Activated CD4-positive, alpha-beta memory T cell treated with anti-CD3 and anti-CD28 coated beads, Interleukin-2, amount 10 ng/mL, durations not matched to agents 7 days and 5 days (primary cell): ENCODE measurements around the gene CCT6A. TPM values are rescaled to one million over a fixed set of nuclear protein-coding genes. Genes with fewer than 3 reads are reported as not detected.
A peak's percentile ranks its signal among the peaks of the same experiment; 100 is the strongest.
"Not testable (repeated sequence)": the region's sequence is repeated elsewhere in the genome, so short reads cannot be mapped to it uniquely, and the experiment has no call there.

ENCODE experiments used
- CTCF ChIA-PET: fragments of 350-600 bp; sonication (Branson Sonifier 250); formaldehyde crosslinking; loops from one replicate; lab custom pipeline; 2021; ENCODE audit warnings: antibody characterized with exemption, inconsistent platforms; lab: Charles Lee
- POLR2A ChIA-PET: fragments of 350-600 bp; sonication (Branson Sonifier 250); formaldehyde crosslinking; loops from one replicate; lab custom pipeline; 2021; ENCODE audit warnings: antibody characterized with exemption; lab: Charles Lee
- DNase-seq: peaks from one replicate; pipeline ENCODE4 v3.0.0-alpha.2; 2020
- H3K27ac Mint-ChIP-seq: one replicate; pipeline ENCODE4 v1.8.0; 2021; ENCODE audit warnings: mild to moderate bottlenecking, mixed read lengths
- H3K27me3 Mint-ChIP-seq: one replicate; pipeline ENCODE4 v1.8.0; 2021; ENCODE audit warnings: mixed read lengths
- H3K36me3 Mint-ChIP-seq: one replicate; pipeline ENCODE4 v1.8.0; 2021; ENCODE audit warnings: low read depth, mixed read lengths
- H3K4me1 Mint-ChIP-seq: one replicate; pipeline ENCODE4 v1.8.0; 2021; ENCODE audit warnings: mixed read lengths
- H3K4me3 Mint-ChIP-seq: one replicate; pipeline ENCODE4 v1.8.0; 2021; ENCODE audit warnings: mild to moderate bottlenecking, mixed read lengths
- H3K9me3 Mint-ChIP-seq: one replicate; pipeline ENCODE4 v1.8.0; 2021; ENCODE audit warnings: mixed read lengths
- total RNA-seq, 2 experiments: library from RNA; stranded (reverse); gene quantifications; one replicate each; pipeline ENCODE4 v1.2.3, GENCODE V29; 2021

Gene CCT6A
- total RNA-seq, 2 experiments from 2014 or later = 105 TPM

GRCh38 chr7:56087445-56087844 lies 35.9 kb downstream of the CCT6A start:
- no peaks in the 10 kb centered on the region for H3K27me3 Mint-ChIP-seq
- H3K9me3 Mint-ChIP-seq = no peaks in the 10 kb centered on the region
- no peak overlapping the region for H3K27ac Mint-ChIP-seq
- peaks cover 4% of the 10 kb centered on the region for H3K36me3 Mint-ChIP-seq
- POLR2A ChIA-PET = interaction anchor here (1.3 to 1.5 kb wide), 3 partner anchors 14 to 23 kb away, joined by 3 to 5 read pairs (median 3); partner anchors contain the start of gene SUMF2
- no peak for DNase-seq
- H3K4me3 Mint-ChIP-seq = no peak overlapping the region
- H3K4me1 Mint-ChIP-seq = no peaks in the 10 kb centered on the region
- CTCF ChIA-PET = no interaction called here

DNA sequence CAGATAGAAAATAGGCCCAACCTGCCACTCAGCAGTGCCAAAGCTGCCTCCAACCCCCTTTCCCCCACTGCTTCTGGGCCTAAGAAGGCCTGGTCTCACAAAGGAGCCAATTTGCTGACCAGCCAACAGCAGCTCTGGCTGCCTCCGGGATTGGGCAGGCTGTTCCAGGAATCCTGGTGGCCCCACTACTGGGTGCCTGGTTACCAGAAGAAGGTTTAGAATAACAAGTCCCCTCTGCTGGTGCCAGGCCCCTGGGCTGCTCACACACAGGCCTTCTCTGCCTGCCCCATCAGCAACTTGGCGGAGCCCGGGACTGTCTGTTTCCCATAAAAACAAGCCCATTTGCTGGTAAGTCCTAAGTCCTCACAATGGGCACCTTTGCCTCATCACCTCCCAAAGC lies 40.0 kb downstream of the CCT6A start:
- POLR2A ChIA-PET = interaction anchor here (1.8 kb wide), 1 partner anchor 14 kb away, joined by 5 read pairs; the partner anchor contains the start of gene CHCHD2
- no peak for DNase-seq
- CTCF ChIA-PET = interaction anchor here (0.8 kb wide), 1 partner anchor 10 kb away, joined by 3 read pairs; no protein-coding TSS in a partner anchor
- H3K9me3 Mint-ChIP-seq = no peaks in the 10 kb centered on the region
- H3K27ac Mint-ChIP-seq = no peak overlapping the region
- H3K27me3 Mint-ChIP-seq = no peaks in the 10 kb centered on the region
- H3K4me1 Mint-ChIP-seq = peaks cover 2% of the 10 kb centered on the region
- H3K36me3 Mint-ChIP-seq = peaks cover 5% of the 10 kb centered on the region
- no peak overlapping the region for H3K4me3 Mint-ChIP-seq

DNA sequence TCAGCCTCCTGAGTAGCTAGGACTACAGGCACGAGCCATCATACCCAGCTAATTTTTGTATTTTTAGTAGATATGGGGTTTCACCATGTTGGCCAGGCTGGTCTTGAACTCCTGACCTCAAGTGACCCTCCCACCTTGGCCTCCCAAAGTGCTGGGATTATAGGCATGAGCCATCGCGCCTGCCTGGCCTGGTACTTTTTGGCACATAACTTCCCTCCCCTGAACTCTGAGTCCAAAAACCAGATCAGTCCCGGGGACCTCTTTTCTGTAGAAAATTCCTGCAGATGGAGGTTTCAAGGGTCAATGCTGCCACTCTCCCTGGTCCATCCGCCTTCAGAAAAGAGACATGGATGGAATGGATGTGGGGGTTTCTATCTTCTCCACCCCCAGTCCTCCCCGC lies 40.8 kb downstream of the CCT6A start:
- H3K27ac Mint-ChIP-seq, H3K9me3 Mint-ChIP-seq, H3K4me1 Mint-ChIP-seq, H3K27me3 Mint-ChIP-seq, DNase-seq, H3K36me3 Mint-ChIP-seq, H3K4me3 Mint-ChIP-seq: not testable (repeated sequence)
- ChIA-PET CTCF (interaction anchor here (0.8 kb wide), 1 partner anchor 9 kb away, joined by 3 read pairs; no protein-coding TSS in a partner anchor), POLR2A (interaction anchor here (0.7 to 1.8 kb wide), 2 partner anchors 9 to 13 kb away, joined by 3 to 5 read pairs; partner anchors contain the start of gene CHCHD2)

DNA sequence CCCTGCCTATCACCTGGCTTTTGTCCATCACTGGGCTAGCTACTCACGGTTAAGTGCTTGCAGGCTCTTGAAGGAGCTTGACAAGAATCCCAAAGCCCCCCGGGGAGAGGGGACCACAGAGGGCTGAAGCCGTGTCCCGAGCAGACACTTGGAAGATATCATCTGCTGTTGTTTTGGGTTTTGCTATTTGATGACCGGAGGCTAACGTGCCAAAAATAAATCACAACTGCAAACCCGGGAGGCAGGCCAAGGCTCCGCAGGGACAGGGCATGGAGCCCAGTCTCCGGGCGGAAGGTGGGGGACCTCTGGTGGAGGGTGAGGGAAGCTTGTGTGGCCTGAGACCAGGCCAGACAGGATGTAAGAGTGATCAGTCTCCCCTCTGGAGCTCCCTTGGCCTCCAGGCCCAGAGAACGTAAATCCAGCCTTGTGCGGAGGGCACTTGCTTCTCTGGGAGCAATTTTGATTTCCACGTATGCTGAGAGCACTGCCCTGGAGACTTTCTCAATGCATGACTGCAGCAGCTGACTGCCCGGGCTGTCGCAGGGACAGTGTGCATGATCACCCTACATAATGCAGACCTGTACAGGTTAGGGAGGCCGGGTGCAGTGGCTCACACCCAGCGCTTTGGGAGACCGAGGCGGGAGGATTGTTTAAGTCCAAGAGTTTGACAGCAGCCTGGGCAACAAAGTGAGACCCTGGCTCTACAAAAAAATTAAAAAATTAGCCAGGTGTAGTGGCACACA lies 41.4 kb downstream of the CCT6A start, which contains the start of gene PHKG1:
Gene PHKG1, minus strand, starts transcription at position 164 of the 743 bp plus-strand sequence. CDS start 4,011 bp downstream, outside the sequence.
- H3K27me3 Mint-ChIP-seq = no peaks in the 10 kb centered on the region
- ChIA-PET CTCF (interaction anchor here (0.5 kb wide), 1 partner anchor 21 kb away, joined by 3 read pairs; no protein-coding TSS in a partner anchor), POLR2A (interaction anchor here (0.7 kb wide), 1 partner anchor 9 kb away, joined by 3 read pairs; no protein-coding TSS in a partner anchor)
- H3K27ac Mint-ChIP-seq = no peak within 1 kb of the TSS
- no peaks in the 10 kb centered on the region for H3K9me3 Mint-ChIP-seq
- no peak for DNase-seq
- H3K4me3 Mint-ChIP-seq = no peak within 1 kb of the TSS
- H3K4me1 Mint-ChIP-seq = peaks cover 2% of the 10 kb centered on the region
- peaks cover 9% of the 10 kb centered on the region for H3K36me3 Mint-ChIP-seq

- CTCF ChIA-PET = no interaction called here
These were observed 46.1 kb downstream of the CCT6A start for GRCh38 chr7:56097700-56098099.

GRCh38 chr7:56098187-56099008 lies 46.8 kb downstream of the CCT6A start:
- H3K27me3 Mint-ChIP-seq, H3K4me3 Mint-ChIP-seq, H3K4me1 Mint-ChIP-seq, H3K9me3 Mint-ChIP-seq, H3K27ac Mint-ChIP-seq, DNase-seq, CTCF ChIA-PET: not testable (repeated sequence)
- POLR2A ChIA-PET = interaction anchor here (0.9 to 1.4 kb wide), 3 partner anchors 8 to 35 kb away, joined by 3 to 4 read pairs (median 3); partner anchors contain the start of genes CHCHD2 and SUMF2
- H3K36me3 Mint-ChIP-seq = peaks cover 38% of the 10 kb centered on the region

More at GRCh38 chr7:56097700-56098099, 46.1 kb downstream of the CCT6A start:
- H3K27me3 Mint-ChIP-seq = no peaks in the 10 kb centered on the region
- H3K36me3 Mint-ChIP-seq = peaks cover 35% of the 10 kb centered on the region
- no peak overlapping the region for H3K4me3 Mint-ChIP-seq
- H3K9me3 Mint-ChIP-seq = no peaks in the 10 kb centered on the region
- POLR2A ChIA-PET = interaction anchor here (1.2 to 1.4 kb wide), 2 partner anchors 9 to 34 kb away, joined by 3 to 4 read pairs; partner anchors contain the start of genes CHCHD2 and SUMF2
- H3K4me1 Mint-ChIP-seq = peaks cover 4% of the 10 kb centered on the region
- no peak overlapping the region for H3K27ac Mint-ChIP-seq
- no peak for DNase-seq

DNA sequence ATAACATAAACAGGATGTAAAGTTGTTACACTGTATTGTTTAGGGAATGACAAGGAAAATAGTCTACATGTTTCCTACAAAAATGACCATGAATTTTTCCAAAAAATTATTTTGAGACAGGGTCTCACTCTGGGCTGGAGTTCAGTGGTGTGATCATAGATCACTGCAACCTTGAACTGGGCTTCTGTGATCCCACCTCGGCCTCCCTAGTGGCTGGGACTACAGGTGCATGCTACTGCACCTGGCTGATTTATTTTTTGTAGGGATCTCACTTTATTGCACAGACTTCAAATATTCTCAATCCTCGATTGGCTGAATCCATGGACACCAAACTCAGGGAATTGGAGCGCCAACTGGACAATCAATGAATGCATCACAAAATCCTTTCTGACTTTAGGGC lies 48.1 kb downstream of the CCT6A start:
- Mint-ChIP-seq H3K4me1 (peaks cover 17% of the 10 kb centered on the region), H3K36me3 (peaks cover 47% of the 10 kb centered on the region), H3K27me3 (no peaks in the 10 kb centered on the region), H3K9me3 (no peaks in the 10 kb centered on the region), H3K27ac (no peak overlapping the region), H3K4me3 (no peak overlapping the region)
- no peak for DNase-seq
- ChIA-PET CTCF (interaction anchor here (0.7 kb wide), 1 partner anchor 9 kb away, joined by 3 read pairs; no protein-coding TSS in a partner anchor), POLR2A (no interaction called here)

DNA sequence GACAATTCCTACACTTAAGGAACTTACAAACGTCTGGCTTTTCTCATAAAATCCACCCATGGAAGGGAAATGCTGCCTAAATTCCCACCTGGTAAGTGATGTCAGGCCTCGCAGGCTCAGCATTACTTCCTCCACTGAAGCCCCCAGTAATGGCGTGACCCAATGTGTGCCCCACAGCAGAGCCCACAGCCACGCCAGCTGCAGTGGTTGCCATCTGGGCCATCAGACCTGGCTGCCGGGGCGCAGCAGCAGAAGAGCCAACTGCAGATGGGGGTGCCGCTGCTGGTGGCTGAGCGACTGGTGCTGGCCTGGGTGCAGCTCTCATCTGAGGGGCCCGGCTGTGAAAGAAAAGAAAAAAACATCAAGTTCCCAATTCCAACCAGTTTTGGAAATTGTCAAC lies 52.6 kb downstream of the CCT6A start:
- peaks cover 39% of the 10 kb centered on the region for H3K4me1 Mint-ChIP-seq
- H3K4me3 Mint-ChIP-seq, H3K9me3 Mint-ChIP-seq, DNase-seq, H3K27ac Mint-ChIP-seq, POLR2A ChIA-PET, H3K27me3 Mint-ChIP-seq, CTCF ChIA-PET: not testable (repeated sequence)
- H3K36me3 Mint-ChIP-seq = peaks cover 63% of the 10 kb centered on the region

DNA sequence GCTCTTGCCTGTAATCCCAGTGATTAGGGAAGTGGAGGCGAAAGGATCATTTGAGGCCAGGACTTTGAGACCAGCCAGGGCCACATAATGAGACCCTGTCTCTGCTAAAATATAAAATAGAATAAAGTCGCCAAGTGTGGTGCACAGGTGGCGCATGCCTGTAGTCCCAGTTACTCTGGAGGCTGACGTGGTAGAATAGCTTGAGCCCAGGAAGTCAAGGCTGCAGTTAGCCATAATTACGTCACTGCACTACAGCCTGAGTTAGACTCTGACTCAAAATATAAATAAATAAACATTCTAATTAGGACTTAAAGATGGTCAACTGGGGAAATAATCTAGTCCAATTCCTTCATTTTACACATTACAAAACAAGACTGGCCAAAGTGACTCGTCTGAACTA lies 53.9 kb downstream of the CCT6A start:
- DNase-seq = peak; percentile 45
- H3K4me1 Mint-ChIP-seq = peaks cover 41% of the 10 kb centered on the region
- H3K4me3 Mint-ChIP-seq = peak overlapping the region; percentile 99
- peaks cover 7% of the 10 kb centered on the region for H3K9me3 Mint-ChIP-seq
- ChIA-PET CTCF (interaction anchor here (1.3 to 1.7 kb wide), 4 partner anchors 31 to 54 kb away, joined by 3 to 14 read pairs (median 4); partner anchors contain the start of genes CCT6A, PSPH and SUMF2), POLR2A (interaction anchor here (0.7 to 2.7 kb wide), 14 partner anchors 10 to 1346 kb away, joined by 3 to 33 read pairs (median 6); partner anchors contain the start of genes CCT6A, LANCL2, NIPSNAP2 and PSPH)
- H3K36me3 Mint-ChIP-seq = peaks cover 51% of the 10 kb centered on the region
- H3K27me3 Mint-ChIP-seq = no peaks in the 10 kb centered on the region
- peak overlapping the region; percentile 94 for H3K27ac Mint-ChIP-seq

DNA sequence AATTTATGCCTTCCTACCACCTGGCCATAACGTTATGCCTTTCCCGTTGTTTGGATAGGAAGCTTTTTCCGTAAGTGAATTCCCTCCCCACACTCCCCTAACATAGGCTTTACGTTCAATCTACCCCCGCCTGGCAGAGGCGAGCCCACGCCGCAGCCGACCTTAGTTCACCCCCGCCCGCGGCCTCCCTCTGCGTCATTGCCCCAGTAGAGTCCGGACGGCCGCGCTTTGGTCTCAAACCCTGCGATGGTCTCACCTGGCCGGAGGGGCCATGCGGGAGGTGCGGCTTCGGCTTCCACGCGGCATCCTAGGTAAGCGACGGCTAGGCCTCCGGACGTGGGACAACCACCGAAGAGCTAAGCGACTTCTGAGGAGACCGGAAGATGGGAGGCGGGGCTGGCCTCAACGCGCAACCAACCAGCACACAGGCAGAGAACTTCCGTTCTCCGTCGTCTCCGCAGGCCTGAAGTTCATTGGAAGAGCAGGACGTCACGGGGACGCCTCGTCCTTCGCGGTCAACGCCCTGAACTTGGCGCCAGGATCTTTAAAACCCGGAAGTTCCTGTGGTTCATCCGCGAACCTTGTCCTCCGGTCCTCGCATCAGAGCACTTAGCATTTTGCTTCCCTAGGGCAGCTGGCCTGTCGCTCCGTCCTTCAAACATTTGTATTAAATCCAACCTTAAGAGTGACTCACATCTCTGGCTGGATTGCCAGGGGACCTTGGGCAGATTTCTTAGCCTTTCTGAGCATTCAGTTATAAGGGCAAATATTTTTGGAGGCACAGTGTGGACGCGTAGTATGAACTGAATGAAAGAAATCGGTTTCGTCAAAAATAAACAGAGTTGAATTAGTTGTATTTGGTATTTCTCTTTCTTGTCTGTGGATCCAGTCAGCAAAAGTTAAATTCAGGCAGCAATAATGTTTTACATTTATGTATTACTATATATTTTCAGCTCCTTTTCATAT lies 54.8 kb downstream of the CCT6A start, which contains the start of gene CHCHD2:
Gene CHCHD2, minus strand, starts transcription at position 369 of the 966 bp plus-strand sequence. Its CDS starts 63 bp downstream, at position 306.
- POLR2A ChIA-PET = interaction anchor here (0.7 to 2.7 kb wide), 21 partner anchors 8 to 1350 kb away, joined by 3 to 33 read pairs (median 5); partner anchors contain the start of genes CCT6A, LANCL2, NIPSNAP2 and PSPH
- CTCF ChIA-PET = interaction anchor here (0.6 to 1.7 kb wide), 5 partner anchors 32 to 74 kb away, joined by 3 to 14 read pairs (median 3); partner anchors contain the start of genes CCT6A, PSPH and SUMF2

DNA sequence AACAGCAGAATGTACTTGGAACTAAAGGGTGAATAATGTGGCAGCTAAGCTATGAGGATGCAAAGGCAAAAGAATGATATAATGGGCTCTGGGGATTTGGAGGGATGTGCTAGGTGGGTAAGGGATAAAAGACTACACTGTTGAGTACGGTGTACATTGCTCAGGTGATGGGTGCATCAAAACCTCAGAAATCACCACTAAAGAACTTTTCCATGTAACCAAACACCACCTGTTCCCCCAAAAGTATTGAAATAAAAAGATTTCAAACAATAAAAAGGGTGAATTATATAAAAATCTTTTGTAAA lies 56.3 kb downstream of the CCT6A start:
- no peak overlapping the region for H3K27ac Mint-ChIP-seq
- no peaks in the 10 kb centered on the region for H3K27me3 Mint-ChIP-seq
- CTCF ChIA-PET = interaction anchor here (0.6 kb wide), 1 partner anchor 9 kb away, joined by 3 read pairs; no protein-coding TSS in a partner anchor
- peaks cover 35% of the 10 kb centered on the region for H3K36me3 Mint-ChIP-seq
- POLR2A ChIA-PET = no interaction called here
- no peak for DNase-seq
- no peak overlapping the region for H3K4me3 Mint-ChIP-seq
- H3K9me3 Mint-ChIP-seq = peaks cover 7% of the 10 kb centered on the region
- peaks cover 40% of the 10 kb centered on the region for H3K4me1 Mint-ChIP-seq

More for the DNA sequence above, 54.8 kb downstream of the CCT6A start, which contains the start of gene CHCHD2:
- Mint-ChIP-seq H3K27ac (peak within 1 kb of the TSS; percentile 94), H3K4me3 (peak within 1 kb of the TSS; percentile 99), H3K27me3 (no peaks in the 10 kb centered on the region), H3K4me1 (peaks cover 44% of the 10 kb centered on the region), H3K9me3 (peaks cover 7% of the 10 kb centered on the region), H3K36me3 (peaks cover 43% of the 10 kb centered on the region)
- peak; percentile 96 for DNase-seq
